Karpas-422 (cell line): ENCODE results near the gene HEMK1. TPM values are rescaled to one million over a fixed set of nuclear protein-coding genes. Genes with fewer than 3 reads are reported as not detected.

Source experiments
- DNase-seq: peaks from one replicate; pipeline ENCODE4 v3.0.0-alpha.2; 2015
- H2AFZ ChIP-seq: fragments of 200-600 bp; sonication (generic); 2 replicates; pipeline ENCODE4 v1.6.1; 2014; ENCODE audit warnings: antibody characterized with exemption, low read length, mixed read lengths
- H3K27ac ChIP-seq: fragments of 200-600 bp; sonication (generic); 2 replicates; pipeline ENCODE4 v1.5.1; 2014; ENCODE audit warnings: mild to moderate bottlenecking, low read length, moderate library complexity
- H3K27me3 ChIP-seq: fragments of 200-600 bp; sonication (generic); 2 replicates; pipeline ENCODE4 v1.6.1; 2014; ENCODE audit warnings: low read length, mixed read lengths
- H3K36me3 ChIP-seq: fragments of 200-600 bp; sonication (generic); 2 replicates; pipeline ENCODE4 v1.6.1; 2014; ENCODE audit warnings: low read length, mixed read lengths; ENCODE audit not compliant: insufficient read depth
- H3K4me1 ChIP-seq: fragments of 200-600 bp; sonication (generic); 2 replicates; pipeline ENCODE4 v1.6.1; 2014; ENCODE audit warnings: mild to moderate bottlenecking, low read length, mixed read lengths
- H3K4me2 ChIP-seq: fragments of 200-600 bp; sonication (generic); 2 replicates; pipeline ENCODE4 v1.6.1; 2014; ENCODE audit warnings: low read length, low read depth, mild to moderate bottlenecking; ENCODE audit not compliant: poor library complexity, severe bottlenecking
- H3K4me3 ChIP-seq: fragments of 200-600 bp; sonication (generic); 2 replicates; pipeline ENCODE4 v1.5.1; 2014; ENCODE audit warnings: mild to moderate bottlenecking, antibody characterized with exemption, low read length, mixed read lengths
- H3K79me2 ChIP-seq: fragments of 200-600 bp; sonication (generic); 2 replicates; pipeline ENCODE4 v1.6.1; 2014; ENCODE audit warnings: mild to moderate bottlenecking, low read length, mixed read lengths
- H3K9ac ChIP-seq: fragments of 200-600 bp; sonication (generic); 2 replicates; pipeline ENCODE4 v1.6.0; 2014; ENCODE audit warnings: low read length
- H3K9me2 ChIP-seq: fragments of 200-600 bp; sonication (generic), shearing (Covaris generic); replicated peaks from 2 replicates; pipeline ENCODE4 v1.6.0; 2014; ENCODE audit warnings: mild to moderate bottlenecking, low read length, moderate library complexity; ENCODE audit not compliant: insufficient read depth
- H3K9me3 ChIP-seq: fragments of 300-700, 200-600 bp; sonication (generic); 2 replicates; pipeline ENCODE4 v1.6.1; 2014; ENCODE audit warnings: low read length, mixed read lengths
- H4K20me1 ChIP-seq: fragments of 200-600 bp; sonication (generic); 2 replicates; pipeline ENCODE4 v1.6.1; 2014; ENCODE audit warnings: mild to moderate bottlenecking, antibody characterized with exemption, low read length, low read depth; ENCODE audit not compliant: insufficient read depth
- total RNA-seq: library from RNA; depleted of rRNA; stranded (reverse); fragments of >200 nt; shearing (Covaris generic); gene quantifications from 2 replicates; pipeline ENCODE4 v1.2.3, GENCODE V29; 2014; ENCODE audit warnings: low replicate concordance

The HEMK1 gene
- total RNA-seq, 1 experiment from 2014 or later, result 10.9 TPM

DNA sequence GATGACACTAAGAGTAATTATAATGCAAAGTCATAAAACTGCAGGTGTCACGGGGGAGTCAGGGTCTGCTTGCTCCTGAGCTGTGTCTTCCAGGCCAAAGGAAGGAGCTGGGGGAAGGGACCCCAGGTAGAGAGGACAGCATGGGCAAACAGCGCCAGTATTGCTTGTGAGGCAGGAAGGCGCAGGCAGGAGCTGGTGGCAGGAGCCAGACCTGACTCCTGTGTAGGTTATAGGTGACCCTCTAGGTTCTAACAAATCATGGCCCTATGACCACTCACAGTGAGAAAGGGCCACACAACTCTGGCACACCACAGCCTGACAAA lies 40.4 kb downstream of the HEMK1 start:
- no peak overlapping the region for H3K4me3 ChIP-seq
- no peaks in the 10 kb centered on the region for H3K79me2 ChIP-seq
- no peak overlapping the region for H3K4me2 ChIP-seq
- H3K9ac ChIP-seq, result no peak overlapping the region
- no peak for DNase-seq
- no peak overlapping the region for H2AFZ ChIP-seq
- peaks cover 11% of the 10 kb centered on the region; the same call in 1 of the 2 replicates for H4K20me1 ChIP-seq
- H3K9me3 ChIP-seq, result no peaks in the 10 kb centered on the region
- H3K27me3 ChIP-seq, result no peaks in the 10 kb centered on the region
- H3K27ac ChIP-seq, result no peak overlapping the region
- no peaks in the 10 kb centered on the region for H3K36me3 ChIP-seq
- H3K9me2 ChIP-seq, result no peaks in the 10 kb centered on the region
- peaks cover 14% of the 10 kb centered on the region for H3K4me1 ChIP-seq

DNA sequence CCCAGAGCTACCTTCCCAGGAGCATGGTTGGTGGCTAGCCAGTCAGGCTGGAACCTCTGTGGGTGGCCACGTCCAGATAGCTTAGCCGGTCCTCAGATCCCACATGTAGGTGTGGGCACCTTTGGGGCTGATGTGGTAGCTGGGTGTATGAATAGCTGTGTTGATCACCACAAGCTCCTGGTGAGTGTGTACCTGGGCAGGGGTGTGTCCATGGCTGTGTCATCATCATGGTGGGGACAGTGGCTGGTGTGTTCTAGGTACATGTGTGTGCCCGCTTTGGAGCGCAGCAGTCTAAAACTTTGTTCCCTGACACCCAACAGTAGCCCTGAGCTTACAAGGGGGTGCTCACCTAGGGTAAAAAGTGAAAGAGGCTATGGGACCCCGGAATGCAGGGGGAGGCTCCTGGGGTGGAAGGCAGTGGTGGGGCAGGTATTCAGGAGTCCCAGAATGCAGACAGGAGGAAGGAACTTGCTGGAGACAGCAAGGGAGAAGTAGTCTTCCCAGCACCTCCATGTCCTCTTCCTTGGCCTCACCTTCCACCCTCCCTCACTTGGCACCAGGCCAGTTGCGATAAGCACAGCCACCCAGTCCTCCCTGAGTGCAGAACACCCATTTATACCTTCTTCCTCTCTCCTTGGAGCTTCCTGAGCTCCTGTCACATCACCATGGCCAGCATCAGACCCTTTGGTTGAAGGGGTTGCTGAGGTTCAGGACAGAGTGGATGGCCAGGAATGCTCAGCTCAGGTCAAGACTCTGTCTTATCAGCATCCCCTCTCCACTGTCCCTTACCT lies 41.1 kb downstream of the HEMK1 start:
- Histone ChIP-seq H3K27me3 (no peaks in the 10 kb centered on the region), H3K4me1 (peaks cover 14% of the 10 kb centered on the region), H2AFZ (no peak overlapping the region), H4K20me1 (peaks cover 11% of the 10 kb centered on the region; the same call in 1 of the 2 replicates), H3K27ac (no peak overlapping the region), H3K9me2 (no peaks in the 10 kb centered on the region), H3K4me3 (no peak overlapping the region), H3K9ac (no peak overlapping the region), H3K79me2 (no peaks in the 10 kb centered on the region), H3K4me2 (no peak overlapping the region), H3K36me3 (no peaks in the 10 kb centered on the region), H3K9me3 (no peaks in the 10 kb centered on the region)
- no peak for DNase-seq

DNA sequence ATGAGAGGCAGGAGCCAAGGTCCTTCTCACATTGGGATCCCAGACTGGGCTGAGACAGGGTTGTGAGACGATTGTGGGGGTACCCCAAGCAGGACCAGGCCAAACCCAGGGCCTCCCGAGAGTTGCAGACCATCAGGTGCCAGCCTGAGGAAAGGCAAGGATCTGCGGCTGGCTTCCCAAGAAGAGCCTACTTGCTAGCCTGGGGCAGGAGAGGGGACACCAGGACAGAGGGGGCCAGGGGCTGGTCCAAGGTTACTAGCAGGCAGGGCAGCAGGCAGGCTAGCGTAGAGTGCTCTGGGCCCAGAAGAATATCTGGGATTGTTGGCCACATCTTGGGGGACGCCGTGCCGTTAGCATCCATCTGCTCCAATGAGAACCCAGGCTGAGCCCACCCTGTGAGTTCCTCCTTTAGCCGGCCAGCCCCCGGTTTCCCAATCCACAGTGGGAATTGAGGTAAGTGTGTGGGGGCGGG lies 41.7 kb downstream of the HEMK1 start:
- Histone ChIP-seq H3K27ac (no peak overlapping the region), H4K20me1 (peaks cover 11% of the 10 kb centered on the region; the same call in 1 of the 2 replicates), H3K9ac (peak overlapping the region; percentile 36; the same call in 1 of the 2 replicates), H3K79me2 (no peaks in the 10 kb centered on the region), H3K4me1 (peaks cover 15% of the 10 kb centered on the region), H3K4me3 (peak overlapping the region; percentile 57; the same call in 1 of the 2 replicates), H2AFZ (no peak overlapping the region), H3K36me3 (no peaks in the 10 kb centered on the region), H3K27me3 (no peaks in the 10 kb centered on the region), H3K9me3 (no peaks in the 10 kb centered on the region), H3K9me2 (no peaks in the 10 kb centered on the region), H3K4me2 (peak overlapping the region; percentile 68)
- no peak for DNase-seq

- no peak within 1 kb of the TSS for H2AFZ ChIP-seq
- H3K4me1 ChIP-seq, result peaks cover 21% of the 10 kb centered on the region
- H3K4me2 ChIP-seq, result peak within 1 kb of the TSS; percentile 68
- H3K27me3 ChIP-seq, result no peaks in the 10 kb centered on the region
- no peaks in the 10 kb centered on the region for H3K79me2 ChIP-seq
- H3K4me3 ChIP-seq, result peak within 1 kb of the TSS; percentile 57; the same call in 1 of the 2 replicates
- DNase-seq, result peak; percentile 97
- H3K9ac ChIP-seq, result peak within 1 kb of the TSS; percentile 36; the same call in 1 of the 2 replicates
- no peaks in the 10 kb centered on the region for H3K9me2 ChIP-seq
- H3K9me3 ChIP-seq, result no peaks in the 10 kb centered on the region
- H4K20me1 ChIP-seq, result peaks cover 11% of the 10 kb centered on the region; the same call in 1 of the 2 replicates
- no peak within 1 kb of the TSS for H3K27ac ChIP-seq
- no peaks in the 10 kb centered on the region for H3K36me3 ChIP-seq
Measured at GRCh38 chr3:50611464-50612233, 42.3 kb downstream of the HEMK1 start, which contains the start of gene CISH. TSS of gene CISH (minus strand) at chr3:50611774. CDS start at chr3:50611650, 124 bp downstream.

DNA sequence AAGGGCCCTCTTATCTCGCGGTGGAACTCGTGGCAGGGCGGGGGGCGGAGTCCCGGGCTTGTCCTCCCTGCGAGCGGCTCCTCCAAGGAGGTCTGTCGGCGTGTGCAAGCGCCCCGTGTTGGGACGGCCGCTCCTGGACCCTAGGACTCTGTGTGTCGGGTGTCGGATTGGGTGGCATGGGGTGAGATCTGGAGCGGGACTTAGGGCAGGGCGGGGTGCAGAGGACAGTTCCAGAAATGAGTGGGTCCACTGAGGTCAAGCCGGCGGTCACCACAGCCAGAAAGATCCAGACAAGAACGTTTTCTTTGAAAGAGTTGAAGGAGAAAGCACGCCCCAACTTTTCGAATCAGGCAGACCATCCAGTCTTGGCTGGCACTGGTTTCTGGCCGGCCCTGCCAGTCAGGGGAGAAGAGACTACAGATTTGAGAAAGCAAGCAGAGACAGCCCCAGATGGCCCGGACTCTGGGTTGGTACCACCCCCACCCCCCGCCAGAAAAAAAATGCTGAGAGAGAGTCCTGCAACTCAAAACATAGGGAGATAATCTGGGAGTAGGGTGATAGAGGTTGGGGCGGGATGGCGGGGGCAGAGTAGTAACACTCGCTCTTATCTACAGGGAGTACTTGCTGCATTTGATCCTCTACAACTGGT lies 43.0 kb downstream of the HEMK1 start:
- Histone ChIP-seq H3K9me3 (no peaks in the 10 kb centered on the region), H3K36me3 (no peaks in the 10 kb centered on the region), H3K79me2 (no peaks in the 10 kb centered on the region), H3K9me2 (no peaks in the 10 kb centered on the region), H3K9ac (no peak overlapping the region), H3K4me2 (peak overlapping the region; percentile 68), H3K27ac (no peak overlapping the region), H2AFZ (no peak overlapping the region), H3K4me3 (peak overlapping the region; percentile 57; the same call in 1 of the 2 replicates), H3K4me1 (peaks cover 25% of the 10 kb centered on the region), H4K20me1 (peaks cover 11% of the 10 kb centered on the region; the same call in 1 of the 2 replicates), H3K27me3 (no peaks in the 10 kb centered on the region)
- DNase-seq, result no peak

GRCh38 chr3:50612970-50613846 lies 43.9 kb downstream of the HEMK1 start:
- no peak overlapping the region for H3K27ac ChIP-seq
- no peak for DNase-seq
- no peak overlapping the region for H3K4me3 ChIP-seq
- H3K9ac ChIP-seq, result no peak overlapping the region
- no peaks in the 10 kb centered on the region for H3K9me3 ChIP-seq
- H4K20me1 ChIP-seq, result peaks cover 14% of the 10 kb centered on the region; the same call in 1 of the 2 replicates
- no peak overlapping the region for H3K4me2 ChIP-seq
- H2AFZ ChIP-seq, result no peak overlapping the region
- H3K4me1 ChIP-seq, result peaks cover 34% of the 10 kb centered on the region
- no peaks in the 10 kb centered on the region; the same call in 1 of the 2 replicates for H3K27me3 ChIP-seq
- no peaks in the 10 kb centered on the region for H3K9me2 ChIP-seq
- H3K36me3 ChIP-seq, result no peaks in the 10 kb centered on the region
- no peaks in the 10 kb centered on the region for H3K79me2 ChIP-seq

- Histone ChIP-seq H3K79me2 (no peaks in the 10 kb centered on the region), H3K4me2 (no peak overlapping the region), H3K4me1 (peaks cover 34% of the 10 kb centered on the region), H3K9me2 (no peaks in the 10 kb centered on the region), H3K36me3 (no peaks in the 10 kb centered on the region), H3K27ac (no peak overlapping the region), H3K9ac (no peak overlapping the region), H2AFZ (no peak overlapping the region), H4K20me1 (peaks cover 16% of the 10 kb centered on the region; the same call in 1 of the 2 replicates), H3K27me3 (no peaks in the 10 kb centered on the region; the same call in 1 of the 2 replicates), H3K4me3 (no peak overlapping the region), H3K9me3 (no peaks in the 10 kb centered on the region)
- no peak for DNase-seq
Measured at GRCh38 chr3:50615190-50615589, 45.9 kb downstream of the HEMK1 start.
